MM.1S (cell line): ENCODE measurements around the gene FARS2.

Experiments
- EZH2 ChIP-seq: fragments of 300-600 bp; sonication (generic); optimal IDR thresholded peaks from 2 replicates; pipeline ENCODE3; 2017; ENCODE audit warnings: low read depth, mild to moderate bottlenecking, antibody characterized with exemption, low read length, mixed read lengths
- TF ChIP-seq, protein P1 (sequence below): fragments of 300-600 bp; sonication (generic); IDR thresholded peaks from 2 replicates; pipeline ENCODE4 v1.5.1; 2016; ENCODE audit warnings: antibody characterized with exemption, low read length, mixed read lengths

GRCh38 chr6:5728351-5729079, 467.2 kb downstream of the FARS2 start:
- TF ChIP-seq, protein P1, sequence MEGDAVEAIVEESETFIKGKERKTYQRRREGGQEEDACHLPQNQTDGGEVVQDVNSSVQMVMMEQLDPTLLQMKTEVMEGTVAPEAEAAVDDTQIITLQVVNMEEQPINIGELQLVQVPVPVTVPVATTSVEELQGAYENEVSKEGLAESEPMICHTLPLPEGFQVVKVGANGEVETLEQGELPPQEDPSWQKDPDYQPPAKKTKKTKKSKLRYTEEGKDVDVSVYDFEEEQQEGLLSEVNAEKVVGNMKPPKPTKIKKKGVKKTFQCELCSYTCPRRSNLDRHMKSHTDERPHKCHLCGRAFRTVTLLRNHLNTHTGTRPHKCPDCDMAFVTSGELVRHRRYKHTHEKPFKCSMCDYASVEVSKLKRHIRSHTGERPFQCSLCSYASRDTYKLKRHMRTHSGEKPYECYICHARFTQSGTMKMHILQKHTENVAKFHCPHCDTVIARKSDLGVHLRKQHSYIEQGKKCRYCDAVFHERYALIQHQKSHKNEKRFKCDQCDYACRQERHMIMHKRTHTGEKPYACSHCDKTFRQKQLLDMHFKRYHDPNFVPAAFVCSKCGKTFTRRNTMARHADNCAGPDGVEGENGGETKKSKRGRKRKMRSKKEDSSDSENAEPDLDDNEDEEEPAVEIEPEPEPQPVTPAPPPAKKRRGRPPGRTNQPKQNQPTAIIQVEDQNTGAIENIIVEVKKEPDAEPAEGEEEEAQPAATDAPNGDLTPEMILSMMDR = no peak
- no peak for TF ChIP-seq EZH2
